Parathyroid adenoma (tissue), 2 donors: Measurements from ENCODE around the gene GKN2.

Experiments used
- H2AFZ ChIP-seq: fragments of 300-600 bp; sonication (generic); one replicate; pipeline ENCODE4 v1.7.0; 2017; ENCODE audit warnings: antibody characterized with exemption, mild to moderate bottlenecking
- H3K27ac ChIP-seq: fragments of 300-600 bp; sonication (generic); one replicate; pipeline ENCODE4 v1.7.0; 2017
- H3K27me3 ChIP-seq: fragments of 300-600 bp; sonication (generic); one replicate; pipeline ENCODE4 v1.7.0; 2017; ENCODE audit warnings: low read length; ENCODE audit not compliant: control insufficient read depth, insufficient read depth
- H3K36me3 ChIP-seq: fragments of 300-600 bp; sonication (generic); one replicate; pipeline ENCODE4 v1.7.0; 2017; ENCODE audit warnings: low read length; ENCODE audit not compliant: control insufficient read depth, insufficient read depth
- H3K4me1 ChIP-seq: fragments of 300-600 bp; sonication (generic); one replicate; pipeline ENCODE4 v1.7.0; 2017; ENCODE audit warnings: control low read depth
- H3K4me2 ChIP-seq: fragments of 300-600 bp; sonication (generic); one replicate; pipeline ENCODE4 v1.7.0; 2017; ENCODE audit warnings: low read length
- H3K4me3 ChIP-seq: fragments of 300-600 bp; sonication (generic); one replicate; pipeline ENCODE4 v1.7.0; 2017; ENCODE audit warnings: low read depth, low read length
- H3K79me2 ChIP-seq: fragments of 300-600 bp; sonication (generic); one replicate; pipeline ENCODE4 v1.7.0; 2017; ENCODE audit warnings: control low read depth
- H3K9ac ChIP-seq: fragments of 300-600 bp; sonication (generic); one replicate; pipeline ENCODE4 v1.7.0; 2017; ENCODE audit warnings: mild to moderate bottlenecking
- H3K9me3 ChIP-seq: fragments of 300-600 bp; sonication (generic); one replicate; pipeline ENCODE4 v1.7.0; 2017; ENCODE audit warnings: low read length; ENCODE audit not compliant: control insufficient read depth
- TF ChIP-seq, protein P1 (sequence below): fragments of 300-600 bp; sonication (generic); IDR thresholded peaks from one replicate; pipeline ENCODE4 v1.7.0; 2017; ENCODE audit warnings: antibody characterized with exemption, mild to moderate bottlenecking
- donor health status: primary hyperparathyroidism.

GKN2 gene

DNA sequence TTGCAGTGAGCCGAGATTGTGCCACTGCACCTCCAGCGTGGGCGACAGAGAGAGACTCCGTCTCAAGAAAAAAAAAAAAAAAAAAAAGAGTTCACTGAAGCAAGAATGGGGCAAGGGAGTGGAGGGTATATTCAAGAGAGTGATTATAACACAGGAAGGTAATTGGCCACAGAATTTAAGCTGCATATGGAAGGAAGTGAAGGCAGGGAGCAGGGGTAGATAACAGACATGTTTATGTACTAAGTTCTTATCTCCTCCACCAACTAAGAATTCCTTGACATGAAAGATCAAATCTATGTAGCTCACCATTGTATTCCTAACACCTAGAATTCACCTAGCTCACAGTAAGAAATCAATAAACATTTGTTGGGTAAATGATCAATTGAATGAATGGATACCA is 37.3 kb downstream of the GKN2 start:
- Histone ChIP-seq H3K9me3 (no peaks in the 10 kb centered on the region), H3K27me3 (no peaks in the 10 kb centered on the region), H3K4me1 (no peaks in the 10 kb centered on the region), H3K9ac (no peak overlapping the region), H3K36me3 (no peaks in the 10 kb centered on the region), H3K4me3 (no peak overlapping the region), H3K79me2 (no peaks in the 10 kb centered on the region), H3K4me2 (no peak overlapping the region), H3K27ac (no peak overlapping the region), H2AFZ (no peak overlapping the region)
- TF ChIP-seq, protein P1, sequence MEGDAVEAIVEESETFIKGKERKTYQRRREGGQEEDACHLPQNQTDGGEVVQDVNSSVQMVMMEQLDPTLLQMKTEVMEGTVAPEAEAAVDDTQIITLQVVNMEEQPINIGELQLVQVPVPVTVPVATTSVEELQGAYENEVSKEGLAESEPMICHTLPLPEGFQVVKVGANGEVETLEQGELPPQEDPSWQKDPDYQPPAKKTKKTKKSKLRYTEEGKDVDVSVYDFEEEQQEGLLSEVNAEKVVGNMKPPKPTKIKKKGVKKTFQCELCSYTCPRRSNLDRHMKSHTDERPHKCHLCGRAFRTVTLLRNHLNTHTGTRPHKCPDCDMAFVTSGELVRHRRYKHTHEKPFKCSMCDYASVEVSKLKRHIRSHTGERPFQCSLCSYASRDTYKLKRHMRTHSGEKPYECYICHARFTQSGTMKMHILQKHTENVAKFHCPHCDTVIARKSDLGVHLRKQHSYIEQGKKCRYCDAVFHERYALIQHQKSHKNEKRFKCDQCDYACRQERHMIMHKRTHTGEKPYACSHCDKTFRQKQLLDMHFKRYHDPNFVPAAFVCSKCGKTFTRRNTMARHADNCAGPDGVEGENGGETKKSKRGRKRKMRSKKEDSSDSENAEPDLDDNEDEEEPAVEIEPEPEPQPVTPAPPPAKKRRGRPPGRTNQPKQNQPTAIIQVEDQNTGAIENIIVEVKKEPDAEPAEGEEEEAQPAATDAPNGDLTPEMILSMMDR: no peak

DNA sequence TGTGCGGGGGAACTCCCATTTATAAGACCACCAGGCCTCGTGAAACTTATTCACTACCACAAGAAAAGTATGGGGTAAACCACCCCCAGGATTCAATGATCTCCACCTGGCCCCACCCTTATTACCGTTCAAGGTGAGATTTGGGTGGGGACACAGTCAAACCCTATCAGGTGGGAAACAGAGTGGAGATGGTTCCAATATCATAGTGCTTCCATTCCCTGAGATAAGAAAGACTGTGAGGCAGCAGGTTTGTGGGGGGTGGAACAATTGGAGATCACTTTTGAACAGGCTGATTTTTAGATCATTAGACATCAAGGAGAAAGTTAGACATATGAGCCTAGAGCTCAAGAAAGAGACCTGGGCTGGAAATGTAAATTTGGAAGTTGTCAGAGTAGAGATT is 39.3 kb downstream of the GKN2 start:
- no peak overlapping the region for H2AFZ ChIP-seq
- H3K36me3 ChIP-seq: no peaks in the 10 kb centered on the region
- H3K4me3 ChIP-seq: no peak overlapping the region
- no peaks in the 10 kb centered on the region for H3K4me1 ChIP-seq
- H3K27ac ChIP-seq: no peak overlapping the region
- H3K79me2 ChIP-seq: no peaks in the 10 kb centered on the region
- H3K27me3 ChIP-seq: no peaks in the 10 kb centered on the region
- no peak overlapping the region for H3K4me2 ChIP-seq
- TF ChIP-seq, protein P1: no peak
- H3K9me3 ChIP-seq: no peaks in the 10 kb centered on the region
- H3K9ac ChIP-seq: no peak overlapping the region

DNA sequence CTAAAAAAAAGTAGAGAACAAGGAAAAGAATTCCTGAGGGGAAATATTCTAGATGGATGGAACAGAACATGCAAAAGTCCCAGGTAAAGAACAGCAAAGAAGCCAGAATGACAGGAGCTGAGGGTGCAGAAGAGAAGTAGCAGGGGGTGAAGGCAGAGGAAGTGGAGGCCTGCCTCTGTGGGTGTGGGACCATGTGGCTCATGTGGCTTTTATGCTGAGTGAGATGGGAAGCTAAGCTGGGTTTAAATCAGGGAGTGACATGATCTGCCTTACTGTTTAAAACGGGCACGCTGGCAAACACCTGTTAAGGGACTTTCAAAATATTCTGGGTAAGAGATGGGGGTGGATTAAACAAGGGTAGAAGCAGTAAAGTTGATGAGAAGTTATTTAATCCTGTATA is 40.0 kb downstream of the GKN2 start:
- H3K27me3 ChIP-seq: no peaks in the 10 kb centered on the region
- H2AFZ ChIP-seq: no peak overlapping the region
- no peak overlapping the region for H3K27ac ChIP-seq
- TF ChIP-seq, protein P1: no peak
- no peaks in the 10 kb centered on the region for H3K36me3 ChIP-seq
- H3K9ac ChIP-seq: no peak overlapping the region
- H3K4me2 ChIP-seq: no peak overlapping the region
- no peak overlapping the region for H3K4me3 ChIP-seq
- no peaks in the 10 kb centered on the region for H3K4me1 ChIP-seq
- H3K9me3 ChIP-seq: no peaks in the 10 kb centered on the region
- H3K79me2 ChIP-seq: no peaks in the 10 kb centered on the region

DNA sequence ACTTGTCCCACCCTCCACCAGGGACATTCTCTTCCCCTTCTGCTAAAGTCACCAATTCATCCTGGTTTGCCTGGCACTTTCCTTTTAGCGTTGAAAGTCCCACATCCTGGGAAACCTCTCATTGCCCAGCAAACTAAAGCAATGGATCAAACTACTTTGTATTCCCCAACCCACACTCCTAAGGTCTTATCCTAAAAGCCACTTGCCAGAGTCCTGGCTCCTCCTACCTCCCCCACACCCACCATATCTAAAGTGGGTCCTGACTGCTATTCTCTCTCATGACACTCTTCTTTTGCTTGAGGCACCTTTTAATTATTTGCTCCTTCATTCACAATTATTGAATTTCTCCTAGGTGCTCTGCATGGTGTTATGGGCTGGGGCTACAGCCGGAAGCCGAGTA is 40.6 kb downstream of the GKN2 start:
- TF ChIP-seq, protein P1: no peak
- Histone ChIP-seq H3K4me1 (no peaks in the 10 kb centered on the region), H3K27me3 (no peaks in the 10 kb centered on the region), H3K27ac (no peak overlapping the region), H3K9ac (no peak overlapping the region), H3K9me3 (no peaks in the 10 kb centered on the region), H2AFZ (no peak overlapping the region), H3K36me3 (no peaks in the 10 kb centered on the region), H3K4me3 (no peak overlapping the region), H3K79me2 (no peaks in the 10 kb centered on the region), H3K4me2 (no peak overlapping the region)

DNA sequence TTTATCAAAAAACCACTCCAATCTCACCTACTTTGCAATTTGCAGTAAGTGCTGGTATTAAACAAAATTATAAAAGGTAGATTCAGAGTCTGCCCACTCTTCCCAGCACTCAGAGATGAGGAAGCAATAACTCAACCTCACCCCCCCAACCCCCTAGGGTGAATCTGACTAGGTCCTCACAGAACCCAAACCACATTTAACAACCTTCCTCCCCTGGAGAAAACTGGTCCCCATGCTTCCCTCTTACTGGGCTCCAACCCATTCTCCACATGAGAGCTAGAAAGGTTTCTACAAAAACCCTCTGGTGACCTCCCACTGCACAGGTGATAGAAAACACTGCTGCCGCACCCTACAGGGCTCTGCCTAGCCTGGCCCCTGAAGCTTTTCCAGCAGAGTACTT is 41.0 kb downstream of the GKN2 start:
- H3K36me3 ChIP-seq: no peaks in the 10 kb centered on the region
- H3K27ac ChIP-seq: no peak overlapping the region
- H3K9me3 ChIP-seq: no peaks in the 10 kb centered on the region
- H3K79me2 ChIP-seq: no peaks in the 10 kb centered on the region
- no peak overlapping the region for H3K4me2 ChIP-seq
- no peak overlapping the region for H3K4me3 ChIP-seq
- H3K4me1 ChIP-seq: no peaks in the 10 kb centered on the region
- H3K9ac ChIP-seq: no peak overlapping the region
- TF ChIP-seq, protein P1: no peak
- H2AFZ ChIP-seq: no peak overlapping the region
- H3K27me3 ChIP-seq: no peaks in the 10 kb centered on the region
